HUES64 (cell line): Measurements from ENCODE around the gene ZMAT1.

Source experiments
- H3K27ac ChIP-seq: 2 replicates; pipeline ENCODE4 v1.7.0; 2013; ENCODE audit warnings: low read depth, low read length, inconsistent platforms
- H3K27me3 ChIP-seq: 2 replicates; pipeline ENCODE4 v1.6.1; 2013; ENCODE audit warnings: mild to moderate bottlenecking, low read length; ENCODE audit not compliant: insufficient read depth
- H3K36me3 ChIP-seq: 2 replicates; pipeline ENCODE4 v1.6.1; 2013; ENCODE audit warnings: mild to moderate bottlenecking, low read length; ENCODE audit not compliant: insufficient read depth
- H3K4me1 ChIP-seq: 2 replicates; pipeline ENCODE4 v1.6.1; 2013; ENCODE audit warnings: mild to moderate bottlenecking, low read length, moderate library complexity; ENCODE audit not compliant: insufficient read depth
- H3K4me3 ChIP-seq: 2 replicates; pipeline ENCODE4 v1.5.1; 2013; ENCODE audit warnings: mild to moderate bottlenecking, low read length, moderate library complexity
- H3K9ac ChIP-seq: 2 replicates; pipeline ENCODE4 v1.6.1; 2013; ENCODE audit warnings: mild to moderate bottlenecking, low read depth, low read length
- H3K9me3 ChIP-seq: 2 replicates; pipeline ENCODE4 v1.6.1; 2013; ENCODE audit warnings: low read depth, low read length; ENCODE audit not compliant: insufficient read depth
- WGBS: fragments of 150-250, 120-280 bp; methylation state at CpG from one replicate; pipeline ENCODE4 v1.1.7; 2013; ENCODE audit warnings: missing lambda C conversion rate; 5-methylcytosine and 5-hydroxymethylcytosine counted together

ZMAT1 gene

DNA sequence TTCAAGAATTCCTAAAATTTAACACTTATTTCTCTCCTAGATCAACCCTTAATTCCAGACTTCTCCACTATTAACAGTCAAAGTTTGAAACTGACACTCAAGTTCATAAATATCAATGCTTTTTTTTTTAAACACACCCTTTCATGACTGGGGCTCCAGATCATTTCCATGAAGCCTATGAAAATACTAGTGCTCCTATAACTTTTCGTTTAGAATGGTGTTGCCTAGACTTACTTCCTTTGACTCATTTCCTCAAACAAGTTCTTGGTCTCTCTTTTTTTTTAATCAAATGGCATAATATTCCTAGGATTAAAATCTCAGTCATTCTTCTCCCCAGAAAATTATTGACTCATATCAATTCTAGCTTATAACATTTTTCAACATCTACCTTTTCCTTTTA lies 13.1 kb downstream of the ZMAT1 start:
- Histone ChIP-seq H3K36me3 (no peaks in the 10 kb centered on the region), H3K27ac (no peak overlapping the region), H3K4me3 (no peak overlapping the region), H3K4me1 (no peaks in the 10 kb centered on the region), H3K9ac (no peak overlapping the region), H3K27me3 (no peaks in the 10 kb centered on the region), H3K9me3 (no peaks in the 10 kb centered on the region)
- WGBS, result 90% methylated on average over 1 of the region's 1 CpG

DNA sequence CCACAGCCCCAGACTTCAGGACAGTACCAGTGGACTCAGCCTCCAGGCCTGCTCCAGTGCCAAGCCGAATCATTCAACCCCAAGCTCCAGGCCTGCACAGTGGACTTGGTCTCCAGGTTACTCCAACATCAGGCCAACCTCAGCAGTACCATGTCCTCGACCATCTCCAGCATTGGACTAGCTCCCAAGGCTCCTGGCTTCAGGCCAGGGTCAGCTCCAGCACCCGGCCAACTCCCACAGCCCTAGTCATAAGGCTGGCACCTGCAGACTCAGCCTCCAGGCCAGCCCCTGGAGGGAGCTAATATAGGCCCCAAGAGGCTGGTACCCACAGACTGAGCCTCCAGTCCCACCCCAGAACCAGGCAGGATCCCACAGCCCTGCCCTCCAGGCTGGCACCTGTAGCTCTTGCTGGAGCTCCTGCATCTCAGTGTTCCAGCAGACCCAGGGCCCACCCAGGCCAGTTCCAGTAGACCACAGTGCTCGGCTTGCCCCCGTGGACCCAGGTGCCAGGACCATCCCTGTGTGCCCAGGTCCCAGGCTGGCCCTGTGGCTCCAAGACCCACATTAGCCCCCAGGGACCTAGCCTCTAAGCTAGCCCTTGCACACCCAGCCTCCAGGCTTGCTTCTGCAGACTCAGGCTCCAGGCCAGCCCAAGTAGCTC lies 25.6 kb downstream of the ZMAT1 start:
- Histone ChIP-seq H3K27me3 (no peaks in the 10 kb centered on the region), H3K4me1 (no peaks in the 10 kb centered on the region), H3K36me3 (no peaks in the 10 kb centered on the region), H3K9me3 (no peaks in the 10 kb centered on the region), H3K27ac (no peak overlapping the region), H3K9ac (no peak overlapping the region), H3K4me3 (no peak overlapping the region)
- 87% methylated on average over 5 of the region's 5 CpGs for WGBS

DNA sequence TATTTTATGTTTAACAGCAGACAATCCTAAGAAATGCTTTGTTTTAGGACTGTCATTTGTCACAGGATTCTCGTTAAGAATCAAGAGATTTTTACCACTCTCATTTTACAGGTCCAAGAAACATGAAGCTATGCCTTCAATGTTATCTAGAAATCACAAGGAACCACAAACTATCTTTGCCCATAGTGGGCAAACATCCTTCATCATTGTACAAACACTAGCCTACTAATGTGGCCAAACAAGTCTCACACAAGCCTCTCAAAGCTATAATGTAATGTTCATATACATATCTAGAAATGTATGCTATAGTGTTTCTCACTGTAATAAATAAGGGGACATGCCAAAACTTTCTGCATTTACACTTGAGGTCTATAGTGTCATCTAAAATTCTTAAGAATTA lies 26.8 kb downstream of the ZMAT1 start:
- Histone ChIP-seq H3K27ac (no peak overlapping the region), H3K27me3 (no peaks in the 10 kb centered on the region), H3K36me3 (no peaks in the 10 kb centered on the region), H3K4me1 (no peaks in the 10 kb centered on the region), H3K9me3 (no peaks in the 10 kb centered on the region), H3K9ac (no peak overlapping the region), H3K4me3 (no peak overlapping the region)
- WGBS, result 100% methylated on average over 1 of the region's 1 CpG
